GM19023 (cell line): ENCODE measurements around the gene TUBB4B.
A peak's percentile ranks its signal among the peaks of the same experiment; 100 is the strongest.
"Not testable (repeated sequence)": the region's sequence is repeated elsewhere in the genome, so short reads cannot be mapped to it uniquely, and the experiment has no call there.

ENCODE experiments used
- ATAC-seq: cut with Tn5 transposase; IDR thresholded peaks from one replicate; pipeline ENCODE4 v1.9.1; 2021; ENCODE audit warnings: mild to moderate bottlenecking, moderate library complexity; ENCODE audit not compliant: unreplicated experiment

TUBB4B gene

DNA sequence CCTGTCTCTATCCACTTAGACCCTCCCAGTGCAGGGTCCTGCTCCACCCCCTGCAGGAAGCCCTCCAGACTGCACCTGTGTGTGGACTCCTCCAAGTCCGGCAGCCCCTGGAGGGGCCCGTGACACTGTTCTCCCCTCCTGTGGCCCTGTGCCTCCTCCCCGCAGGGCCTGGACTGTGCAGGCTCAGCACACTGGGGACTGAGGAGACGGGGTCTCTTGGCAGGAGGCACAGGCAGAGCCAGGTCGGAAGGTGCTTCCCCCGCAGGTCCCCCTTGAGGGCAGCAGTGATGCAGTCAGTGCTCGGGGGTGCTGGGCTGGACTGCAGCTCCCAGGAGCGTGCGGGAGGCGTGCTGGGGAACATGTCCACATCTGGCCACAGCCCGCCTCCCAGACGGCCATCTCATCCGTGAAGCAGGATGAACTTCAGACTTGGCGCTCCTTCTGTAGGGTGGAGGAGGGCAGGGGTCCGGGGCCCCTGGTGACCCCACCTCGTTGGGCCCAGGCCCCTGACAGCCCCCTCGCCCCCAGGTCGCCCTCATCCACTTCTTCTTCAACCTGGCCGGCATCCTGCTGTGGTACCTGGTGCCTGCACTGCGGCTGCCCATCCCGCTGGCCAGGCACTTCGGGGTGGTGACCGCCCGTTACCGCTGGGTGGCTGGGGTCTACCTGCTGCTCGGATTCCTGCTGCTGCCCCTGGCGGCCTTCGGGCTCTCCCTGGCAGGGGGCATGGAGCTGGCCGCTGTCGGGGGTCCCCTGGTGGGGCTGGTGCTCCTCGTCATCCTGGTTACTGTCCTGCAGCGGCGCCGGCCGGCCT is 5.5 kb upstream of the TUBB4B start:
- no peak for ATAC-seq

DNA sequence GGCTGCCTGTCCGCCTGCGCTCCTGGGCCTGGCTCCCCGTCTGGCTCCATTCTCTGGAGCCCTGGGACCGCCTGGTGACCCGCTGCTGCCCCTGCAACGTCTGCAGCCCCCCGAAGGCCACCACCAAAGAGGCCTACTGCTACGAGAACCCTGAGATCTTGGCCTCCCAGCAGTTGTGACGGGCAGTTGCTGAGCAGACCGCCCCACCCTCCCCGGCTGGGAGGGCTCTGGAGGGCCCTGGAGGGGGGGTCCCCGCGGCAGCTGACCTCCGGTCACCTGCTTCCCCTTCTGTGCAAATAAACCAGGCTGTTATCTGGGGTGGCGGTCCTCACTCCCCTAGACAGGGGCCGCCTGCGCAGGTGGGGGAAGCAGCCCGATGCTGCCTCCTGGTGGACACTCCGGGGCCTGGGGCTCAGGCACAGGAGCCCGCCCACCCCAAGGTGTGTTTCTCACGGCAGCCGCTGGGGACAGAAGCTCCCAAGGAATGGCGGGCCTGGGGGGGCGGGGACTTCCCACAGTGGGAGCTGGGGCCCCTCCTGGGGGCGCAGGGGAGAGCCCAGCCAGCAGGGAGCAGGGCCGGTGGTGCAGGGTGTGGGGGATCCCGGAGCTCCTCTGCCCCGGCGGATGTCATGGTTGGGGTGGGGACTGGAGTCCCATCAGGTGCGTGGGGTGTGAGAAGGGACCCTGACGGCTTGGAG is 4.7 kb upstream of the TUBB4B start:
- ATAC-seq: no peak

DNA sequence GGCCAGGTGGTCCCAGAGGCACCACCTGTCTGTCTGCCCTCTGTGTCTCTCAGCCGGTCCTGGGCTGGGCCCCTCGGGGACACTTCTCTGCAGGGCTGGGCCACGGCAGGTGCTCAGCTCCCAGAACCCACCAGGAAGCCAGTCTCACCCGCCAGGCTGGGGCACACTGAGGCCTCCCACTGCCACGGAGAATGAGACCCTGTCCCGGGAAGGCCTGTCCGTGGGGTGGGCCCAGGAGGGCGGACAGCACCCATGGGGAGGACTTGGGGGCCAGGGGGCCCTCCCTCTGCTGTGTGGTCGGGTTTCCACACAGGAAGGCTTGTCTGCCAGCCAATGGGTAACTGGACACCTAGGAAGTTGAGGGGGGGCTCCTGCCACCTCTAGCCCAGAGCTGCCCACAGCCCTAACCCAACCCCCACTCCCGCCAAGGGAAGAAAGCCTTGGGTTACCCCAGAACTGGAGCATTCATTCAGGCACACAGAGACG is 4.1 kb upstream of the TUBB4B start:
- no peak for ATAC-seq

DNA sequence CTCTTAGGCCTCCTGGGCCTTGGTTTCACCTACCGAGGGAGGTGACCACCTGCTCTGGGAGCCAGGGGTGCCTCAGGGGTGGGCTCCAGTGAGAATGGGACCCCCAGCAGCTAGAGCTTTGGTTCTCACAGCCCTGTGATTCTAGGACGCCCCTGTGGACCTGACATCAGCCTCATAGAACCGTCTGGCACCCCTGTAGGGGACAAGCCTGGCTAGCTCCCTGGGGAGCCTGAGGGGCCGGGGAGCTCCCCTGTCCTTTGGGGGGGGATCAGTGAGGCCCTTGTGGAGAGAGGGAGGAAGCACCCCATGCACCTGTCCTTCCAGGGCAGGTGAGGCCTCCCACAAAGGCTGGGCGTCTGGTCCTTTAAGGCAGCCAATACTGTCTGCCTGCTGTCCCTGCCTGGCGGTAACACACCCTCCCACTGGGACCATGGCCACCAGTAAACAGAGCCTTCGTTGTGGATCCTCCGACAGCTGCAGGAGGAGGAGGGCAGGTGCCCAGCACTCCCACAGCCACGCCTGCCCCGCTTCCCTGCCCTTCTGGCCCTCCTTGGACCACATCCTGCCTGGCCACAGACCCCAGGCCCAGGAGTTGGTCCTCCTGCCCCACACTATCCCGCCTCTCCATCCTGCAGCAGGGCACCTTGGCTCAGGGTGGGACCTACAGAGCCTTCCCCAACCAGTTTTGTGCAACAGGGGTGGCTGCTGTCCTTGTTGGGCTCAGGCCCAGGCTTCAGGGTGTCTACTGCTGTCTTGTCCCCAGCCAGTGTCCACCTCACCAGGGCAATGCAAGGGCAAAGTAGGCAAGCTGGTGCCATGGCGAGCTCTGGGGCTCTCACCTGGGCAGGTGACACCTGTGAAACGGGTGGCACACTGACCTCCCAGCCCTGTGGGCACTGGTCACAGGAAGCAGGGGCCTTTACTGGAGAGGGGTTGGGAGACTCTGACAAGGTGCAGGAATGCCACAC is 3.0 kb upstream of the TUBB4B start:
- no peak for ATAC-seq

DNA sequence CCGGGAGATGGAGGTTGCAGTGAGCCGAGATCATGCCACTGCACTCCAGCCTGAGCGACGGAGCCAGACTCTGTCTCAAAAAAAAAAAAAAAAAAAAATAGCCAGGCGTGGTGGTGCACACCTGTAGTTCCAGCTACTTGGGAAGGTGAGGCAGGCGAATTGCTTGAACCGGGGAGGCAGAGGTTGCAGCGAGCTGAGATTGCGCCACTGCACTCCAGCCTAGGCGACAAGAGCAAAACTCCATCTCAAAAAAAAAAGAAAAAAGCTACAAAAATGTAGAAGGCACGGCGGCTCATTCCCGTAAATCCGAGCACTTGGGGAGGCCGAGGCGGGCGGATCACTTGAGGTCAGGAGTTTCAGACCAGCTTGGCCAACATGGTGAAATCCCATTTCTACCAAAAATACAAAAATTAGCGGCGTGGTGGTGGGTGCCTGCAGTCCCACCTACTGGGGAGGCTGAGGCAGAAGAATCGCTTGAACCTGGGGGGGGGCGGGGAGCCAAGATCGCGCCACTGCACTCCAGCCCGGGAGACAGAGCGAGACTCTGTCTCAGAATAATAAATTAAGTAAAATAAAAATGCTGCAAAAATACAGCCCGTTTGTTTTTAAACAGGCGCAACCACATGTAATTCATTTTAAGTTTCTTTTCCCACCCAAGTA is 1.4 kb upstream of the TUBB4B start:
- ATAC-seq: not testable (repeated sequence)

DNA sequence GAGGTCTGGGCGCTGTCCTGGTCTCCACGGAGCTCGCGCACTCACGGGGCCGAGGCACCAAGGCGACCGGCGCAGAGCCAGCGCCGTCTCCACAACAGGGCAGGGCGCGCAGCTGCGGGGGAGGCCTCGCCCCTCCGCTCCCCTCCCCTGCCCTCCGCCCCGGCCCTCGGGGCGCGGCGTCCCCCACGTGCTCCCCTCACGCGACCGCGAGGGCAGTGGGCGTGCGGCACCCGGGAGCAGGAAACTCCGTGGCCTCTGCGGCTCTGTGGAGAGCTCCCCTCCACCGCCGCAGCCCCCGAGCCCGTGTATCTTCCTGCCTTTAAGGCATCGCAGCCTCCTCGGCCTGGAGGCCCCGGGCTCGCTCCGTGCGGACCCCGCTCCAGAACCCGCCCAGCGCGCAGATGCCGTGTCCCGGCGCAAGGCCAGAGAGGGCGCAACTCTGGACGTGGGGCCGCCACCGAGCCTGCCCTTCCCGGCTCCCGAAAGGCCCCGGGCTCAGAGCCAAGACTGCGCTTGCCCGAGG is 708 bp upstream of the TUBB4B start:
- peak; percentile 23 for ATAC-seq

DNA sequence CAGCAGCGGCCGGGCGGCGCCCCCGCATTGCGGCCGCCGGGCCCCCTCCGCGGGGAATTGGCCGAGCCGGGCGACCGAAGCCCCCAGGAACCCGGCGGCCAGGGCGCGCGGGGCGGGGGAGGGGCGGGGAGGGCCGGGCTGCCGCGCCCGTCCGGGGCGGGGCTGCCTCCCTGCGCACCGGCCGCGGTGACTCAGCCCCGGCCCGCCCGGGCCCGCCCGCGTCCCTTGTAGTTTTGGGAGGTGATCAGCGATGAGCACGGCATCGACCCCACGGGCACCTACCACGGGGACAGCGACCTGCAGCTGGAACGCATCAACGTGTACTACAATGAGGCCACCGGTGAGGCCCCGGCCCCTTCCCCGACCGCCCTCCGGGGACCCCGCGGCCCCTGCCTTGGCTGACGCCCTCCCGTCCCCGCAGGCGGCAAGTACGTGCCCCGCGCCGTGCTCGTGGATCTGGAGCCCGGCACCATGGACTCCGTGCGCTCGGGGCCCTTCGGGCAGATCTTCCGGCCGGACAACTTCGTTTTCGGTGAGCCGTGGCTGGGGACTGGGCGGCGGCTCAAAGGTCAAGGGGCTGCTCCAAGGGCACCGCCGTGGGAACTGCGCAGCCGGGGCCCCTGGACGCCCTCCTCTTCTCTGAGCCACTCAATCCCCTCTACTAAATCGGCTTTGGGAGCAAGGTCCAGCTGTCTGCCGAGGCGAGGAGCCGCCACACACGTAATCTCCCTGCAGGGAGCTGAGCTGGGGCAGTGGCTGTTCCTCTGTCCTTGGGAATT is 592 bp downstream of the TUBB4B start:
- ATAC-seq: peak; percentile 8

DNA sequence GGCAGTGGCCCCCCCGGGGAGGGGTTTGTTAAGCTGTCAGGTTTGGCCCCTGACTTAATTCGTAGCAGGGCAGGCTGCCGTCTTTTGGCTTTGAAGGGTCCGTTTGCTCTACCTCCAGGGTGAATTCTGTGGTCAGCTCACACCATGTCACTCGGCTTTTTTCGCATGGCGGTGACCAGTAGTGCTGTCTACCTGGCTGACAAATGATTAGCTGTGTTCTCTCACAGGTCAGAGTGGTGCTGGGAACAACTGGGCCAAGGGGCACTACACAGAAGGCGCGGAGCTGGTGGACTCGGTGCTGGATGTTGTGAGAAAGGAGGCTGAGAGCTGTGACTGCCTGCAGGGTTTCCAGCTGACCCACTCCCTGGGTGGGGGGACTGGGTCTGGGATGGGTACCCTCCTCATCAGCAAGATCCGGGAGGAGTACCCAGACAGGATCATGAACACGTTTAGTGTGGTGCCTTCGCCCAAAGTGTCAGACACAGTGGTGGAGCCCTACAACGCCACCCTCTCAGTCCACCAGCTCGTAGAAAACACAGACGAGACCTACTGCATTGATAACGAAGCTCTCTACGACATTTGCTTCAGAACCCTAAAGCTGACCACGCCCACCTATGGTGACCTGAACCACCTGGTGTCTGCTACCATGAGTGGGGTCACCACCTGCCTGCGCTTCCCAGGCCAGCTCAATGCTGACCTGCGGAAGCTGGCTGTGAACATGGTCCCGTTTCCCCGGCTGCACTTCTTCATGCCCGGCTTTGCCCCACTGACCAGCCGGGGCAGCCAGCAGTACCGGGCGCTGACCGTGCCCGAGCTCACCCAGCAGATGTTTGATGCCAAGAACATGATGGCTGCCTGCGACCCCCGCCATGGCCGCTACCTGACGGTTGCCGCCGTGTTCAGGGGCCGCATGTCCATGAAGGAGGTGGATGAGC is 1.4 kb downstream of the TUBB4B start:
- no peak for ATAC-seq

DNA sequence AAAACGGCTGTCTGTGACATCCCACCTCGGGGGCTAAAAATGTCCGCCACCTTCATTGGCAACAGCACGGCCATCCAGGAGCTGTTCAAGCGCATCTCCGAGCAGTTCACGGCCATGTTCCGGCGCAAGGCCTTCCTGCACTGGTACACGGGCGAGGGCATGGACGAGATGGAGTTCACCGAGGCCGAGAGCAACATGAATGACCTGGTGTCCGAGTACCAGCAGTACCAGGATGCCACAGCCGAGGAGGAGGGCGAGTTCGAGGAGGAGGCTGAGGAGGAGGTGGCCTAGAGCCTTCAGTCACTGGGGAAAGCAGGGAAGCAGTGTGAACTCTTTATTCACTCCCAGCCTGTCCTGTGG is 2.2 kb downstream of the TUBB4B start:
- not testable (repeated sequence) for ATAC-seq

DNA sequence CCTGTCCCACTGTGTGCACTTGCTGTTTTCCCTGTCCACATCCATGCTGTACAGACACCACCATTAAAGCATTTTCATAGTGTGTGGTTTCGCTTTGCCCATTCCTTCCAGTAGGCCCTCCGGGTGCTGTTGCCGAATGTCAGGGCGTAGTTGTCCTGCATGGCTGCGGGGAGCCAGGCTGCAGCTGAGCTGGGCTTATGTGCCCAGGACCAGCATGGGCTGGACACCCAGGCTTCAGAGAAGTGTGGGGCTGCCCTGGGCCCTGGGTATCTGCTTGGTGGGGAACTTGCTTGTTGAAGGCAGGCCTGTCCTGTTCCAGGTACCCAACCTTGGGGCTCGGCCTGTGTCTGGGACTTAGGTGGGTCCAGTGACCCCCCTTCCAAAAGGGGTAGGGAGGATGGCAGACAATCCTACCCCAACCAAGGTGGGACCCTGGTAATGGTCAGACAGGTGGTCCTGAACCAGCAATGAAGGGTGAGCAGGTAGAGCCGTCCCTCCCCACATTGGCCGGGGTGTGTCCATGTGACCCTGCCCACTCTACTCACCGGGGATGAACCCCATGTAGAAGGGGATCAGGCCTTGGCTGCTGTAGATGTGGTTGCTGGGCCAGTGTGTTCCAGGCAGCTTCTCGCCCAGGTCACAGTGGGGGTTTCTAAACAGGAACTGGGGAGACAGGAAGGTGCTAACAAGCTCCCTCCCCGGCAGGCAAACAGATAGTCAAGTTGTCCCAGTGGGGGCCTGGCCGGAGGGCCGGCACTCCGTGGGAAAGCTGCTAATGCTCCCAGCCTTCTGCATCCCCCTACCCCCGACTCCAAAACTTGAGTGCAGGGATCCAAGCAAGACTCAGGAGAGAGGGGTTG is 2.8 kb downstream of the TUBB4B start:
- ATAC-seq: no peak

DNA sequence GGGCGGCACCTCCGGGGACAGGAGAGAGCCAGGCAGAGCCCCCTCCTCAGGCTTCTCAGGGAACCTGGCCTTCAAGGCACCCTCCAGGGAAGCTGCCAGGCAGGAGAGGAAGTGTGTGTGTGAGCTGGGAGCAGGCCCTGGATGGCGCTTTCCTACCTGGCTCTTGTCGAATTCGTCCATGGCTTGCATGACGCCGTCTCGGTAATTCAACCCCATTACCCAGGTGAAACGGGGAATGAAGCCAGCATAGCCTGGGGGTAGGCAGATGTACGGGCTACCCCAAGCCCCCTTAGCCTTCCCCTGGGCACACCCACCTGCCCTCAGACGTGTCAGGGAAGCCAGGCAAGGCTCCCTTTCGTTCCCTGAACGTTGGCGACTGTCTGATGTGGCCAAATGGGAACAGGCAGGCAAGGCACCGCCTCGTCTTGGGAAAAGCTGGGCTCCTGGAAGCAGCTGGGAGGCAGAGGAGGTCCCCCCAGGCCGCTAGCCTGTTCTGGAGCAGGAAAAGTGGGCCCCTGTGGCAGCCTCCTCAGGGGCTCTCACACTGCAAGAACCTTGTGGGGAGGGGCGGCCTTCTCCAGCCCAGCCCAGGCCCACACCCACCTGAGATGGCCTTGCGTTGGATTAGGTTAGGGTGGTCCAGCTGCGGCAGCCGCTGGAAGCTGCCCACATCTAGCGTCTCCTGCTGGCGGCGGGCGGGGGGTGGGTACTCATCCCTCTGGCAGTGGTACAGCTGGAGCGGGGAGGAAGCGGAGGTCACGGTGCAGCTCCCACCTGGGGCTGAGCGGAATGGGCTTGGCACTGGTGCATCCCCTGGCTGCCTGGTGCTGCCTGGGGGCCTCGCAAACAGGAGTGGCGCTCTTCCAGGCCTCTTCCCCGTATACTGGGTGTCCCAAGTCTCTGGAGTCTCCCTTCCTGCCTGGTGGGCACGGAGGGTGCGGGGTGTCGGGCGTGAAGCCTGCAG is 3.7 kb downstream of the TUBB4B start:
- ATAC-seq: no peak

DNA sequence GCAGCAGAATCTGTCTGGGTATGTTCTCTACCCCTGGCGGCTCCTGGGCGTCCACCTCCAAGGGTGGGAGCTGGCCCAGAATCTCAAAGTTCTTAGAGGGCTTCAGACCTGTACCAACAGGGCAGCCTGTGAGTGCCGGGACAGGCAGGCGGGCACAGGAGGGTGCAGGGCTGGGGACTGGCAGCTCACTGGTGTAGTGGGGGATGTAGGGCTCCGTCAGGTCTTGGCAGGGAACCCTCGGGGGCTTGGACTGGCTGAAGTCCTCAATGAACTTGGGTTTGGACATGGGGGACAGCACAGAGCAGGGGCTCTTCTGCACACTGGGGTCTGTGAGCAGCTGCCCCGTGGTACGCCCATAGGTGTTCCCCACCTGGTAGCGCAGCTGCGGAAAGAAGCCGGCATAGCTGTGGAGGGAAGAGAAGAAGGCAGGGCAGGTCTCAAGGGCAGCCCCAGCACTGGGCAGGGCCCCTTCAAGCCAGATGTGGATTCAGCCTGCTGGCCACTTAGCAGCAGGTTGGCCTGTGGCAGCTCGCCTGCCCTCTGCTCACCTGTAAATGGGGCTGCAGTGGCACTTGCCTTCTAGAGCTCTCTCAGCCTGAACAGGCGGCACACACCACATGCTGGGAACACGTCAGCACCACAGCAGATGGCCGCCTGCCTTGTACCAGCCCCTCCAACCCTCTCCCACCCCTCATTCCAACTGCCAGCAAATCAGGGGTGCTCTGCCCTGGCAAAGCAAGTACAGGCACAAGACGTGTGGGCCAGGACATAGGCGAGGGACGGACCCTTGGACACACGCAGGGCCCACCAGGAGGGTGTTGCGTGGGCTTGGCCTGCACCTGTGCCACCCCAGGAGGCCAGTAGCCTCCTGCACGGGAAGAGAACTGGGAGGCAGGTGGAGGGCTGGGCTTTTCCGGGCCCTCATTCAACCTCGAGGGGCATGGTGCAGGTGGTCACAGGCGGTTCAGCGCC is 4.6 kb downstream of the TUBB4B start:
- no peak for ATAC-seq

DNA sequence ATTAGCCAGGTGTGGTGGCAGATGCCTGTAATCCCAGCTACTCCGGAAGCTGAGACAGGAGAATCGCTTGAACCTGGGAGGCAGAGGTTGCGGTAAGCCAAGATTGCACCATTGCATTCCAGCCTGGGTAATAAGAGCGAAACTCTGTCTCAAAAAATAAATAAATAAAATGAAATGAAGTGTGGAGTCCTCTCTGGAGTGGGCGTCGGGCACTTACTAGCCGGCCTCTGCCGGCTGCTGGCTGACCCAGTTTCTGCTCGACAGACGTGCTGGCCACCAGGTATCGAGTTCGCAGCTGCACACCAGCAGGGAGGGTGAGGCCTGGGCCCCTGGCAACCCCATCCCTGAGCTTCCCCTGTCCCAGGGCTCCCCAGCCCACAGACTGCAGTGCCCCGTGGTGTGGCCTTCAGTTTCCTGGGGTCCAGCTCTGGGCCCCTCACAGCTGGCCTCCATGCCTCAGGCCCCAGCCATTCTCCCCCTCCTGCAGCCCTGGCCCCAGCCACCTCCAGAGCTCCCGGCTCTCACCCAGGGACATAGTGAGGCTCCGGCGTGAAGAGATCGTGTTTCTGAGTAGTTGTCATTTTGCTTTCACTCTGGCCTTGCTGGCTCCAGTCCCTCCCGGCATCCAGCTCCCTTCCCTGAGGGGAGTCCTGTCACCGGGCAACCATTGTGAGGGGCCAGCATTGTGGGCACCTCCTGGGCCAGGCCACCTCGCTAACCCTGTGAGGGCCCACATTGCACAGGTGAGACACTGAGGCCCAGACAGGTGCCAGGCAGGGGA is 6.2 kb downstream of the TUBB4B start:
- no peak for ATAC-seq

DNA sequence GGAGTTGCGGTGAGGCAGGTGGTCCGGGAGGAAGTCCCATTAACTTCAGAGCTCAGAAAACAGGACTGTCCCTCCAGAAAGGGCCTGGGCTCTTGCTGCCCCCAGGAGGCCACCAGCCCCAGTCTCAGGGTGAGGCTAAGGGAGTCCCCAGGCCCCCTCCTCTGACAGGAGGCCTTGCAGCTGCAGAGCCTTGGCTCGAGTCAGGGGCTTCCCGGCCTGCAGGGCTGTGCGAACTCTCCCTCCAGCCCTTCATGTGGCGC is 6.8 kb downstream of the TUBB4B start:
- ATAC-seq: no peak
